K562 (cell line): ENCODE measurements around the gene SLC43A1. TPM values are rescaled to one million over a fixed set of nuclear protein-coding genes. Genes with fewer than 3 reads are reported as not detected.

Experiments
- ATF4 ChIP-seq: fragments of 450-650 bp; formaldehyde crosslinking; IDR thresholded peaks from 2 replicates; pipeline ENCODE4 v1.4.0; 2022; ENCODE audit warnings: mild to moderate bottlenecking, moderate library complexity
- COPS2 ChIP-seq: fragments of 450-650 bp; conservative IDR thresholded peaks from 2 replicates; pipeline ENCODE4 v1.6.1; 2016; ENCODE audit warnings: mild to moderate bottlenecking, moderate library complexity
- E2F5 ChIP-seq: sonication (generic); formaldehyde crosslinking; IDR thresholded peaks from 2 replicates; pipeline ENCODE4 v1.8.0; 2022; ENCODE audit warnings: mild to moderate bottlenecking, missing genetic modification reagents
- ELK3 ChIP-seq: fragments of 450-650 bp; formaldehyde crosslinking; IDR thresholded peaks from 2 replicates; pipeline ENCODE4 v1.4.0; 2020; ENCODE audit warnings: mild to moderate bottlenecking
- GABPB2 ChIP-seq: fragments of 250-450 bp; sonication (Bioruptor Pico); conservative IDR thresholded peaks from 2 replicates; pipeline ENCODE4 v1.5.1; 2021; ENCODE audit warnings: mild to moderate bottlenecking
- ILK ChIP-seq: fragments of 450-650 bp; IDR thresholded peaks from 2 replicates; pipeline ENCODE4 v1.6.1; 2016; ENCODE audit warnings: missing genetic modification characterization, low read depth, mild to moderate bottlenecking, missing compliant biosample characterization, moderate library complexity, borderline replicate concordance
- KAT8 ChIP-seq: fragments of 450-650 bp; IDR thresholded peaks from 2 replicates; pipeline ENCODE4 v1.6.1; 2016; ENCODE audit warnings: low read depth, mild to moderate bottlenecking
- MBD2 ChIP-seq: sonication (generic); IDR thresholded peaks from 2 replicates; pipeline ENCODE4 v1.6.1; 2016; ENCODE audit warnings: low read depth, borderline replicate concordance
- MECOM ChIP-seq: fragments of 250-450 bp; sonication (Bioruptor Pico); IDR thresholded peaks from 2 replicates; pipeline ENCODE4 v1.8.0; 2022; ENCODE audit warnings: inconsistent platforms
- NFATC3 ChIP-seq: fragments of 450-650 bp; IDR thresholded peaks from 2 replicates; pipeline ENCODE4 v1.6.1; 2017; ENCODE audit warnings: mild to moderate bottlenecking
- NR2F6 ChIP-seq: fragments of 450-650 bp; formaldehyde crosslinking; IDR thresholded peaks from 2 replicates; pipeline ENCODE4 v1.4.0; 2020; ENCODE audit warnings: mild to moderate bottlenecking
- PTRF ChIP-seq: fragments of 450-650 bp; IDR thresholded peaks from 2 replicates; pipeline ENCODE4 v1.6.1; 2016; ENCODE audit warnings: mild to moderate bottlenecking, missing genetic modification characterization, missing compliant biosample characterization
- SAFB2 ChIP-seq: fragments of 200-400 bp; formaldehyde crosslinking; IDR thresholded peaks from 2 replicates; pipeline ENCODE4 v1.6.1; 2018; ENCODE audit warnings: borderline replicate concordance, low read length, low read depth, moderate library complexity; ENCODE audit not compliant: severe bottlenecking
- SIX5 ChIP-seq, 2 experiments: IDR thresholded peaks; 2 replicates each; pipeline ENCODE4 v1.6.1; 2011; ENCODE audit warnings: low read length in 2 of 2, borderline replicate concordance in 1 of 2, low read depth in 1 of 2, mild to moderate bottlenecking in 1 of 2, moderate library complexity in 1 of 2; ENCODE audit not compliant: insufficient read depth in 1 of 2
- SUPT5H ChIP-seq: fragments of 450-650 bp; IDR thresholded peaks from 2 replicates; pipeline ENCODE4 v1.6.1; 2016
- YY1 ChIP-seq, 3 experiments: IDR thresholded peaks; 2 replicates each; pipeline ENCODE4 v1.6.1; 2011; ENCODE audit warnings: low read length in 2 of 3, mild to moderate bottlenecking in 2 of 3, moderate library complexity in 2 of 3, borderline replicate concordance in 1 of 3, control low read depth in 1 of 3, low read depth in 1 of 3; ENCODE audit not compliant: insufficient read depth in 3 of 3, insufficient replicate concordance in 2 of 3, control insufficient read depth in 1 of 3, insufficient read length in 1 of 3; ENCODE audit errors: extremely low read depth in 1 of 3
- ZBTB17 ChIP-seq: fragments of 450-650 bp; formaldehyde crosslinking; IDR thresholded peaks from 2 replicates; pipeline ENCODE4 v1.4.0; 2020; ENCODE audit warnings: mild to moderate bottlenecking
- ZBTB34 ChIP-seq: fragments of 250-450 bp; sonication (Bioruptor Pico); IDR thresholded peaks from 2 replicates; pipeline ENCODE4 v1.8.0; 2021; ENCODE audit warnings: mild to moderate bottlenecking, moderate library complexity
- ZBTB7A ChIP-seq: IDR thresholded peaks from 2 replicates; pipeline ENCODE4 v1.6.1; 2011; ENCODE audit warnings: low read depth, mild to moderate bottlenecking, low read length, moderate library complexity, borderline replicate concordance; ENCODE audit not compliant: control insufficient read depth
- ZMIZ1 ChIP-seq, 2 experiments: fragments of 150-350 bp in 1 of 2; IDR thresholded peaks; 2 replicates each; pipeline ENCODE4 v1.6.1; 2012 to 2016; ENCODE audit warnings: low read depth in 2 of 2, low read length in 2 of 2, mild to moderate bottlenecking in 1 of 2, moderate library complexity in 1 of 2
- ZNF778 ChIP-seq: fragments of 450-650 bp; formaldehyde crosslinking; IDR thresholded peaks from 2 replicates; pipeline ENCODE4 v1.4.0; 2020; ENCODE audit warnings: mild to moderate bottlenecking, moderate library complexity
- polyA plus RNA-seq, 8 experiments: library from polyadenylated mRNA; depleted of rRNA in 4 of 8; stranded (reverse) in 5 of 8; unstranded in 3 of 8; fragments of >200 nt; fragmentation: Nextera tagmentation in 2 of 8; fragmentation: Illumina TruSeq in 1 of 8; extraction: Ambion mirVana in 2 of 8; extraction: Trizol in 1 of 8; gene quantifications; 2 replicates each; pipeline versions ENCODE4 v1.2.1 to v1.2.3, GENCODE V29; 2011 to 2014; ENCODE audit warnings: inconsistent platforms in 1 of 8, missing spikeins in 1 of 8
- total RNA-seq, 7 experiments: library from RNA; depleted of rRNA in 6 of 7; stranded (reverse); fragments of >200 nt in 6 of 7; fragmentation: Illumina TruSeq in 2 of 7; extraction: Trizol in 2 of 7; gene quantifications; 2 replicates each; pipeline versions ENCODE4 v1.2.1 to v1.2.3, GENCODE V29; 2011 to 2021; ENCODE audit warnings: low replicate concordance in 1 of 7

SLC43A1 gene
- total and polyA plus RNA-seq, 9 of the 15 experiments (the other 6 are each of a cell fraction or from before 2014, with no cell fraction given) = 2.6 to 41.8 (median 24.6) TPM

GRCh38 chr11:57457643-57458023 is 57.9 kb downstream of the SLC43A1 start (continued):
- TF ChIP-seq ELK3 (CRISPR knock-in tag) (no peak), ZBTB17 (no peak), GABPB2 (CRISPR knock-in tag) (no peak), E2F5 (no peak), ATF4 (no peak), KAT8 (no peak), PTRF (tag) (no peak), YY1 (IDR thresholded peaks at IDR 0.05; ENCODE audit: borderline replicate concordance in 1 of 3, control insufficient read depth in 1 of 3, extremely low read depth in 1 of 3, insufficient read depth in 3 of 3, insufficient read length in 1 of 3, insufficient replicate concordance in 2 of 3, low read depth in 1 of 3, low read length in 2 of 3) (peak in 1 of 3 experiments; percentile 0), SUPT5H (no peak), ILK (tag) (no peak), ZMIZ1 (IDR thresholded peaks at IDR 0.05; ENCODE audit: low read depth in 2 of 2, low read length in 2 of 2) (no peak), MECOM (CRISPR knock-in tag) (no peak), NR2F6 (CRISPR knock-in tag) (no peak), SAFB2 (no peak), MBD2 (no peak), ZBTB34 (CRISPR knock-in tag) (no peak), ZBTB7A (0 out of 2 replicates have a peak, but pooled peaks have one; percentile 5), SIX5 (IDR thresholded peaks at IDR 0.05; ENCODE audit: borderline replicate concordance in 1 of 2, insufficient read depth in 1 of 2, low read depth in 1 of 2, low read length in 2 of 2) (no peak), COPS2 (no peak), ZNF778 (CRISPR knock-in tag) (no peak), NFATC3 (no peak)
